Measurements from ENCODE around the gene TMEM45A. TPM values are rescaled to one million over a fixed set of nuclear protein-coding genes. Genes with fewer than 3 reads are reported as not detected.

The TMEM45A gene
- total RNA-seq, 1 experiment from 2014 or later = 10.1 TPM

- H3T11ph ChIP-seq (ENCODE audit: low read length) = no peak overlapping the region
- H3K23me2 ChIP-seq (ENCODE audit: insufficient read length, low read depth, low read length, poor library complexity, severe bottlenecking) = no peaks in the 10 kb centered on the region
- no peak overlapping the region for H2BK12ac ChIP-seq (ENCODE audit: insufficient read length, low read depth, low read length)
- no peak for DNase-seq
- H3K14ac ChIP-seq (ENCODE audit: insufficient read depth, low read length) = no peak overlapping the region
- no peak overlapping the region for H4K8ac ChIP-seq (replicated peaks; ENCODE audit: insufficient read length, low read depth, low read length)
- H3K27ac ChIP-seq (ENCODE audit: insufficient read length, low read depth, low read length) = no peak overlapping the region
- no peak overlapping the region for H2AFZ ChIP-seq (ENCODE audit: low read length)
- whole genome bisulfite sequencing (ENCODE audit: extremely low coverage, insufficient read length, low lambda C conversion rate) = no CpG with 5 or more reads among the region's 3 CpGs
- H2BK15ac ChIP-seq (ENCODE audit: low read depth, low read length) = no peak overlapping the region
- no peak overlapping the region for H2AK5ac ChIP-seq (ENCODE audit: insufficient read length, low read length)
- Mint-ChIP-seq H3K36me3 (ENCODE audit: insufficient read depth in 1 of 3, low read depth in 3 of 3) (no peaks in the 10 kb centered on the region; a peak in 2 of 7 replicates), H3K4me3 (no peak overlapping the region), H3K27ac (no peak overlapping the region), H3K27me3 (ENCODE audit: low read depth) (no peaks in the 10 kb centered on the region), H3K4me1 (no peaks in the 10 kb centered on the region), H3K9me3 (no peaks in the 10 kb centered on the region; a peak in 1 of 5 replicates)
- no peak for TF ChIP-seq CTCF (conservative IDR thresholded peaks at IDR 0.05)
- no peak overlapping the region for H3K18ac ChIP-seq (ENCODE audit: insufficient read length, low read depth, low read length)
- H3K4me1 ChIP-seq (ENCODE audit: insufficient read depth, low read length) = no peaks in the 10 kb centered on the region
- no peak overlapping the region for H3K9ac ChIP-seq (ENCODE audit: extremely low read depth, insufficient read length, low read length)
- no peak overlapping the region for H4K91ac ChIP-seq (ENCODE audit: insufficient read length, low read depth, low read length)
- no peak overlapping the region for H2BK5ac ChIP-seq (ENCODE audit: insufficient read length, low read length)
- H3K4ac ChIP-seq (ENCODE audit: low read depth, low read length) = no peak overlapping the region
- no peaks in the 10 kb centered on the region for H3K79me2 ChIP-seq (ENCODE audit: insufficient read depth, low read length)
- H3K9me3 ChIP-seq (ENCODE audit: control insufficient read depth, low read depth, low read length) = no peaks in the 10 kb centered on the region
- H2BK120ac ChIP-seq (ENCODE audit: low read depth, low read length, poor library complexity, severe bottlenecking) = no peak overlapping the region
- no peak overlapping the region for H4K5ac ChIP-seq (ENCODE audit: insufficient read length, low read depth, low read length)
- H3K27me3 ChIP-seq (ENCODE audit: insufficient read depth, low read length) = no peaks in the 10 kb centered on the region
- no peak overlapping the region for H3K56ac ChIP-seq (ENCODE audit: insufficient read length, low read depth, low read length)
- H3K79me1 ChIP-seq (ENCODE audit: insufficient read depth, low read depth, low read length, poor library complexity, severe bottlenecking) = no peaks in the 10 kb centered on the region
- H3K23ac ChIP-seq (ENCODE audit: insufficient read length, low read depth, low read length) = no peak overlapping the region
- H3K4me2 ChIP-seq (ENCODE audit: insufficient read depth, insufficient read length, low read length) = no peak overlapping the region
- no peaks in the 10 kb centered on the region for H4K20me1 ChIP-seq (ENCODE audit: control insufficient read depth, insufficient read depth, insufficient read length)
- no peak overlapping the region for H2BK20ac ChIP-seq (ENCODE audit: low read depth, low read length, poor library complexity, severe bottlenecking)
Observed at GRCh38 chr3:100546020-100546744, 53.8 kb downstream of the TMEM45A start.
